HCT116 (cell line): Measurements from ENCODE around the gene PDK4. TPM values are rescaled to one million over a fixed set of nuclear protein-coding genes. Genes with fewer than 3 reads are reported as not detected.

ENCODE experiments used
- ATAC-seq: fragments of 200-7000 bp; cut with Tn5 transposase; 2 replicates; pipeline ENCODE4 v1.9.1; 2020; ENCODE audit warnings: mild to moderate bottlenecking, moderate library complexity
- BruUV-seq: library from RNA; stranded (reverse); fragments of 400-500 nt; replicated peaks from 2 replicates; lab custom pipeline; 2021; lab: Mats Ljungman, UMichigan
- CTCF ChIA-PET: fragments of 300-600 bp; sonication (Branson Sonifier 250); formaldehyde crosslinking; loops from one replicate; lab custom pipeline; 2021; ENCODE audit warnings: antibody characterized with exemption; lab: Charles Lee
- POLR2A ChIA-PET: fragments of 300-600, 350-600 bp; sonication (Branson Sonifier 250); formaldehyde crosslinking; loops from one replicate; lab custom pipeline; 2021; ENCODE audit warnings: antibody characterized with exemption; lab: Charles Lee
- RAD21 ChIA-PET, 2 experiments: fragments of 300-600 bp; sonication (Branson Sonifier 250); formaldehyde crosslinking; loops; one replicate each; lab custom pipeline; 2023; ENCODE audit warnings: low total read pairs in 2 of 2; ENCODE audit not compliant: uncharacterized antibody in 2 of 2, unreplicated experiment in 2 of 2, low non-redundant PET in 1 of 2; lab: Charles Lee
- DNase-seq: peaks from one replicate; pipeline ENCODE4 v3.0.0-alpha.2; 2010; ENCODE audit warnings: low read depth, low spot score
- H2AFZ ChIP-seq: fragments of 200-600 bp; shearing (Covaris generic), sonication (generic); 2 replicates; pipeline ENCODE4 v1.6.1; 2017; ENCODE audit warnings: low read depth, mixed run types, mixed read lengths, antibody characterized with exemption, low read length; ENCODE audit not compliant: poor library complexity, severe bottlenecking
- H3K27ac ChIP-seq: 2 replicates; pipeline ENCODE4 v1.5.1; 2012; ENCODE audit warnings: low read depth, low read length
- H3K27me3 ChIP-seq: fragments of 200-600 bp; sonication (generic); 2 replicates; pipeline ENCODE4 v1.6.1; 2016; ENCODE audit warnings: mixed run types, low read length, mixed read lengths; ENCODE audit not compliant: insufficient read depth
- H3K36me3 ChIP-seq, 2 experiments: fragments of 200-500 bp in 1 of 2; fragments of 200-600 bp in 1 of 2; sonication (Bioruptor generic) in 1 of 2; sonication (generic) in 1 of 2; 2 replicates each; pipeline versions ENCODE4 v1.5.1 to v1.6.1; 2014 to 2016; ENCODE audit warnings: low read length in 2 of 2, inconsistent platforms in 1 of 2, mixed read lengths in 1 of 2, mixed run types in 1 of 2; ENCODE audit not compliant: insufficient read depth in 2 of 2, control insufficient read depth in 1 of 2
- H3K4me1 ChIP-seq, 2 experiments: fragments of 200-600 bp in 1 of 2; sonication (generic) in 1 of 2; 2 replicates each; pipeline versions ENCODE4 v1.5.1 to v1.6.1; 2012 to 2017; ENCODE audit warnings: low read length in 2 of 2, inconsistent platforms in 1 of 2, mild to moderate bottlenecking in 1 of 2, mixed read lengths in 1 of 2, mixed run types in 1 of 2, moderate library complexity in 1 of 2; ENCODE audit not compliant: insufficient read depth in 2 of 2, control insufficient read depth in 1 of 2
- H3K4me2 ChIP-seq: fragments of 200-600 bp; sonication (generic); 2 replicates; pipeline ENCODE4 v1.6.1; 2017; ENCODE audit warnings: mixed run types, low read length, mixed read lengths
- H3K4me3 ChIP-seq, 2 experiments: fragments of 200-600 bp in 1 of 2; sonication (generic) in 1 of 2; replicated peaks in 1 of 2; 2 replicates each; pipeline ENCODE4 v1.5.1; 2011 to 2016; ENCODE audit warnings: low read length in 2 of 2, control low read depth in 1 of 2, low read depth in 1 of 2, mild to moderate bottlenecking in 1 of 2, mixed read lengths in 1 of 2, mixed run types in 1 of 2
- H3K79me2 ChIP-seq: fragments of 200-600 bp; sonication (generic); 2 replicates; pipeline ENCODE4 v1.6.1; 2017; ENCODE audit warnings: mild to moderate bottlenecking, mixed run types, low read length, moderate library complexity, mixed read lengths; ENCODE audit not compliant: insufficient read depth
- H3K9ac ChIP-seq: fragments of 200-600 bp; sonication (generic); 2 replicates; pipeline ENCODE4 v1.6.1; 2016; ENCODE audit warnings: low read length, mixed read lengths
- H3K9me2 ChIP-seq: fragments of 200-600 bp; sonication (generic), shearing (Covaris generic); 2 replicates; pipeline ENCODE4 v1.6.1; 2017; ENCODE audit warnings: mixed run types, mild to moderate bottlenecking, moderate library complexity; ENCODE audit not compliant: insufficient read depth
- H3K9me3 ChIP-seq, 2 experiments: fragments of 200-500 bp in 1 of 2; fragments of 200-600 bp in 1 of 2; sonication (Bioruptor generic) in 1 of 2; sonication (generic) in 1 of 2; 2 replicates each; pipeline ENCODE4 v1.6.1; 2014 to 2017; ENCODE audit warnings: low read length in 2 of 2, mixed read lengths in 2 of 2, inconsistent platforms in 1 of 2, low read depth in 1 of 2, mild to moderate bottlenecking in 1 of 2, mixed run types in 1 of 2, moderate library complexity in 1 of 2; ENCODE audit not compliant: control insufficient read depth in 1 of 2, insufficient read depth in 1 of 2
- H4K20me1 ChIP-seq: fragments of 200-600 bp; sonication (generic), shearing (Covaris generic); 2 replicates; pipeline ENCODE4 v1.6.1; 2017; ENCODE audit warnings: mixed run types, mild to moderate bottlenecking, moderate library complexity; ENCODE audit not compliant: insufficient read depth
- CBX3 ChIP-seq: IDR thresholded peaks from 2 replicates; pipeline ENCODE4 v1.6.1; 2012; ENCODE audit warnings: low read depth
- CEBPB ChIP-seq: IDR thresholded peaks from 2 replicates; pipeline ENCODE4 v1.6.1; 2012; ENCODE audit warnings: low read depth
- CTCF ChIP-seq, 3 experiments: fragments of 200-600 bp in 1 of 3; sonication (generic) in 1 of 3; IDR thresholded peaks in 2 of 3; conservative IDR thresholded peaks in 1 of 3; 2 replicates each; pipeline ENCODE4 v1.5.1; 2012 to 2017; ENCODE audit warnings: low read depth in 2 of 3, low read length in 2 of 3, antibody characterized with exemption in 1 of 3, borderline replicate concordance in 1 of 3, control low read depth in 1 of 3, mild to moderate bottlenecking in 1 of 3, mixed read lengths in 1 of 3, mixed run types in 1 of 3, moderate library complexity in 1 of 3; ENCODE audit not compliant: insufficient read depth in 1 of 3
- EGR1 ChIP-seq: IDR thresholded peaks from 2 replicates; pipeline ENCODE4 v1.6.1; 2012; ENCODE audit warnings: low read depth
- RAD21 ChIP-seq: IDR thresholded peaks from 2 replicates; pipeline ENCODE4 v1.6.1; 2012; ENCODE audit warnings: low read depth, mild to moderate bottlenecking
- SRF ChIP-seq: IDR thresholded peaks from 2 replicates; pipeline ENCODE4 v1.6.1; 2012; ENCODE audit warnings: low read depth
- YY1 ChIP-seq: IDR thresholded peaks from 2 replicates; pipeline ENCODE4 v1.6.1; 2011; ENCODE audit warnings: low read length, low read depth, moderate library complexity, mild to moderate bottlenecking; ENCODE audit not compliant: insufficient replicate concordance; ENCODE audit errors: extremely low read depth
- ZNF274 ChIP-seq: fragments of 200-500 bp; sonication (Bioruptor generic); IDR thresholded peaks from 2 replicates; pipeline ENCODE4 v1.6.1; 2014; ENCODE audit warnings: mild to moderate bottlenecking, low read depth, low read length, inconsistent platforms
- intact Hi-C: fragments of 100-400 bp; cut with micrococcal nuclease; formaldehyde crosslinking; loops from 2 replicates; pipeline ENCODE4 v1.10.0; 2022
- total RNA-seq: library from RNA; stranded (reverse); gene quantifications from one replicate; pipeline ENCODE4 v1.2.1, GENCODE V29; 2021; ENCODE audit not compliant: unreplicated experiment
- TF ChIP-seq, protein P1 (sequence below): IDR thresholded peaks from 2 replicates; pipeline ENCODE4 v1.6.1; 2012
- TF ChIP-seq, protein P2 (sequence below): IDR thresholded peaks from 2 replicates; pipeline ENCODE4 v1.6.1; 2011; ENCODE audit warnings: mild to moderate bottlenecking, low read length, moderate library complexity; ENCODE audit not compliant: insufficient replicate concordance; ENCODE audit errors: extremely low read depth

The PDK4 gene
- total RNA-seq, 1 experiment from 2014 or later: 2.1 TPM

GRCh38 chr7:95550546-95550945, 45.8 kb downstream of the PDK4 start:
- no peak for DNase-seq
- CTCF ChIA-PET: no interaction called here
- peaks cover 5 to 14% of the 10 kb centered on the region in 2 experiments; a peak in 3 of 4 replicates for H3K4me1 ChIP-seq
- H3K9ac ChIP-seq: no peak overlapping the region
- H3K9me2 ChIP-seq: no peaks in the 10 kb centered on the region
- intact Hi-C loops: no loop called here
- no peak for ATAC-seq
- no TSS peak for BruUV-seq
- no peaks in the 10 kb centered on the region for H3K79me2 ChIP-seq
- H3K36me3 ChIP-seq: no peaks in the 10 kb centered on the region
- H3K27ac ChIP-seq: no peak overlapping the region
- no peak for TF ChIP-seq CBX3
- TF ChIP-seq, all 23 proteins: peak for 0
- no peak overlapping the region for H3K4me3 ChIP-seq
- H3K27me3 ChIP-seq: no peaks in the 10 kb centered on the region
- no peak overlapping the region; the same call in 1 of the 2 replicates for H3K4me2 ChIP-seq
- H3K9me3 ChIP-seq: no peaks in the 10 kb centered on the region
- ChIA-PET RAD21 (no interaction called here), POLR2A (interaction anchor here (1.3 kb wide), 1 partner anchor 139 kb away, joined by 3 read pairs; no protein-coding TSS in a partner anchor)
- H2AFZ ChIP-seq: no peak overlapping the region
- H4K20me1 ChIP-seq: no peaks in the 10 kb centered on the region

GRCh38 chr7:95549818-95550529, 46.3 kb downstream of the PDK4 start:
- RAD21 ChIA-PET: no interaction called here
- ATAC-seq: peak; percentile 73
- TF ChIP-seq SRF (peak; percentile 83), CEBPB (peak; percentile 36; the same call in 1 of the 2 replicates), CTCF (IDR thresholded peaks at IDR 0.05 in 2 of 3, conservative IDR thresholded peaks at IDR 0.05 in 1 of 3; ENCODE audit: borderline replicate concordance in 1 of 3, insufficient read depth in 1 of 3, low read depth in 2 of 3, low read length in 2 of 3) (no peak), YY1 (peak; percentile 85), ZNF274 (no peak), EGR1 (no peak), RAD21 (peak; percentile 6; the same call in 1 of the 2 replicates)
- TF ChIP-seq, protein P1, sequence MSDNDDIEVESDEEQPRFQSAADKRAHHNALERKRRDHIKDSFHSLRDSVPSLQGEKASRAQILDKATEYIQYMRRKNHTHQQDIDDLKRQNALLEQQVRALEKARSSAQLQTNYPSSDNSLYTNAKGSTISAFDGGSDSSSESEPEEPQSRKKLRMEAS: 0 out of 2 replicates have a peak, but pooled peaks have one; percentile 27
- TF ChIP-seq, protein P2, sequence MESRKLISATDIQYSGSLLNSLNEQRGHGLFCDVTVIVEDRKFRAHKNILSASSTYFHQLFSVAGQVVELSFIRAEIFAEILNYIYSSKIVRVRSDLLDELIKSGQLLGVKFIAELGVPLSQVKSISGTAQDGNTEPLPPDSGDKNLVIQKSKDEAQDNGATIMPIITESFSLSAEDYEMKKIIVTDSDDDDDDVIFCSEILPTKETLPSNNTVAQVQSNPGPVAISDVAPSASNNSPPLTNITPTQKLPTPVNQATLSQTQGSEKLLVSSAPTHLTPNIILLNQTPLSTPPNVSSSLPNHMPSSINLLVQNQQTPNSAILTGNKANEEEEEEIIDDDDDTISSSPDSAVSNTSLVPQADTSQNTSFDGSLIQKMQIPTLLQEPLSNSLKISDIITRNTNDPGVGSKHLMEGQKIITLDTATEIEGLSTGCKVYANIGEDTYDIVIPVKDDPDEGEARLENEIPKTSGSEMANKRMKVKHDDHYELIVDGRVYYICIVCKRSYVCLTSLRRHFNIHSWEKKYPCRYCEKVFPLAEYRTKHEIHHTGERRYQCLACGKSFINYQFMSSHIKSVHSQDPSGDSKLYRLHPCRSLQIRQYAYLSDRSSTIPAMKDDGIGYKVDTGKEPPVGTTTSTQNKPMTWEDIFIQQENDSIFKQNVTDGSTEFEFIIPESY: no peak

More at GRCh38 chr7:95549818-95550529, 46.3 kb downstream of the PDK4 start:
- BruUV-seq: no TSS peak
- Histone ChIP-seq H3K9me3 (no peaks in the 10 kb centered on the region), H3K4me3 (no peak overlapping the region), H2AFZ (peak overlapping the region; percentile 49), H3K9me2 (no peaks in the 10 kb centered on the region), H3K27ac (no peak overlapping the region), H3K4me2 (peak overlapping the region; percentile 47), H4K20me1 (no peaks in the 10 kb centered on the region), H3K79me2 (no peaks in the 10 kb centered on the region), H3K9ac (no peak overlapping the region), H3K27me3 (no peaks in the 10 kb centered on the region), H3K4me1 (peaks cover 5 to 18% of the 10 kb centered on the region in 2 experiments; a peak in 3 of 4 replicates), H3K36me3 (no peaks in the 10 kb centered on the region)
- CTCF ChIA-PET: interaction anchor here (0.8 to 1.1 kb wide), 3 partner anchors 9 to 140 kb away, joined by 3 to 5 read pairs (median 3); no protein-coding TSS in a partner anchor
- intact Hi-C loops: no loop called here
- peak; percentile 51 for DNase-seq
- POLR2A ChIA-PET: no interaction called here
